GM18868 (cell line): ENCODE results near the gene THAP11.
"Not testable (repeated sequence)": the region's sequence is repeated elsewhere in the genome, so short reads cannot be mapped to it uniquely, and the experiment has no call there.

Source experiments
- ATAC-seq: cut with Tn5 transposase; IDR thresholded peaks from one replicate; pipeline ENCODE4 v1.9.1; 2021; ENCODE audit warnings: mild to moderate bottlenecking, moderate library complexity; ENCODE audit not compliant: unreplicated experiment

The THAP11 gene

GRCh38 chr16:67861877-67862276, 19.8 kb downstream of the THAP11 start:
- no peak for ATAC-seq

- ATAC-seq, result no peak
Measured at GRCh38 chr16:67862623-67863583, 20.8 kb downstream of the THAP11 start.

- not testable (repeated sequence) for ATAC-seq
Measured at GRCh38 chr16:67864044-67864443, 21.9 kb downstream of the THAP11 start.

- ATAC-seq, result no peak
Measured at GRCh38 chr16:67864594-67864993, 22.5 kb downstream of the THAP11 start.

- ATAC-seq, result no peak
Measured at GRCh38 chr16:67865318-67865717, 23.2 kb downstream of the THAP11 start.

GRCh38 chr16:67868290-67868689, 26.2 kb downstream of the THAP11 start:
- no peak for ATAC-seq

GRCh38 chr16:67869653-67870052, 27.5 kb downstream of the THAP11 start:
- ATAC-seq, result no peak

- ATAC-seq, result no peak
Measured at GRCh38 chr16:67871256-67871655, 29.1 kb downstream of the THAP11 start.

- no peak for ATAC-seq
Measured at GRCh38 chr16:67872131-67872630, 30.1 kb downstream of the THAP11 start.

GRCh38 chr16:67872631-67873434, 30.7 kb downstream of the THAP11 start, which contains the start of gene EDC4:
Gene EDC4 (plus strand): TSS chr16:67873052. CDS start chr16:67873262, 210 bp downstream.
- ATAC-seq, result peak; percentile 77

GRCh38 chr16:67873435-67874370, 31.6 kb downstream of the THAP11 start:
- ATAC-seq, result no peak

- ATAC-seq, result no peak
Measured at GRCh38 chr16:67874372-67874771, 32.3 kb downstream of the THAP11 start.

- no peak for ATAC-seq
Measured at GRCh38 chr16:67877064-67877463, 34.9 kb downstream of the THAP11 start.

GRCh38 chr16:67878232-67878631, 36.1 kb downstream of the THAP11 start:
- ATAC-seq, result no peak

- no peak for ATAC-seq
Measured at GRCh38 chr16:67878846-67879245, 36.7 kb downstream of the THAP11 start.

- ATAC-seq, result no peak
Measured at GRCh38 chr16:67879462-67879861, 37.3 kb downstream of the THAP11 start.

GRCh38 chr16:67879936-67880335, 37.8 kb downstream of the THAP11 start:
- ATAC-seq, result no peak

- ATAC-seq, result no peak
Measured at GRCh38 chr16:67880584-67880983, 38.5 kb downstream of the THAP11 start.

GRCh38 chr16:67881621-67882161, 39.6 kb downstream of the THAP11 start:
- ATAC-seq, result no peak
